ENCODE results near the gene TMED3.

DNA sequence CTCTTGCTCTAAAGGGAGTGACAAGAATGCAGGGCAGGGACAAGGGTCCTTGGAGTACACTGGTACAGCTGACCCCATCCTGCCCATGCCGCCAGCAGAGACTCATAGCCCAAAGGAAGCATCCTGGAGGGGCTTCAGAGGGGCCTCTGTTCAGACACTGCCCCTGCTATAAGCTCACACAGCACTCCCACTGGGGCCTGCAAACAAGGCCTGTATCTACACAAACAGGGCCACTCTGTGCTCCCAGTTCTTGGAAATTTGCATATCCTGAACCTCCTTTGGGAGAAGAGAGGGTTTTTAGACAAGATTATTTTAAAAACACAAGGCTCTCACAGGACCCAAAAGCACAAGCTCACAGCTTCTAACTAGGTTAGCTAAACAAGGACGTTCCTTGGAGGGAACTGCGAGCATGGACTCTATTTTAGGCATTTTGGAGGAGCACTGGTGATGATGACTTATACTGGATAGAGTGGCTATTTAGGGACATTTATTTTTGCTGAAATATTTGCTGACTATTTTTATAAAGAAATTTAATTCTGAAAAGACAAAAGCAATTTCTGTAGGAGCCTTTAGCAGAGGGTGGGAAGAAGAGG is 44.8 kb upstream of the TMED3 start:
- TF ChIP-seq ESRRG (CRISPR knock-in tag; IDR thresholded peaks at IDR 0.05) = no peak
- TF ChIP-seq, protein P1, sequence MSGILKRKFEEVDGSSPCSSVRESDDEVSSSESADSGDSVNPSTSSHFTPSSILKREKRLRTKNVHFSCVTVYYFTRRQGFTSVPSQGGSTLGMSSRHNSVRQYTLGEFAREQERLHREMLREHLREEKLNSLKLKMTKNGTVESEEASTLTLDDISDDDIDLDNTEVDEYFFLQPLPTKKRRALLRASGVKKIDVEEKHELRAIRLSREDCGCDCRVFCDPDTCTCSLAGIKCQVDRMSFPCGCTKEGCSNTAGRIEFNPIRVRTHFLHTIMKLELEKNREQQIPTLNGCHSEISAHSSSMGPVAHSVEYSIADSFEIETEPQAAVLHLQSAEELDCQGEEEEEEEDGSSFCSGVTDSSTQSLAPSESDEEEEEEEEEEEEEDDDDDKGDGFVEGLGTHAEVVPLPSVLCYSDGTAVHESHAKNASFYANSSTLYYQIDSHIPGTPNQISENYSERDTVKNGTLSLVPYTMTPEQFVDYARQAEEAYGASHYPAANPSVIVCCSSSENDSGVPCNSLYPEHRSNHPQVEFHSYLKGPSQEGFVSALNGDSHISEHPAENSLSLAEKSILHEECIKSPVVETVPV (CRISPR knock-in tag; IDR thresholded peaks at IDR 0.05) = no peak
- TF ChIP-seq, protein P2, sequence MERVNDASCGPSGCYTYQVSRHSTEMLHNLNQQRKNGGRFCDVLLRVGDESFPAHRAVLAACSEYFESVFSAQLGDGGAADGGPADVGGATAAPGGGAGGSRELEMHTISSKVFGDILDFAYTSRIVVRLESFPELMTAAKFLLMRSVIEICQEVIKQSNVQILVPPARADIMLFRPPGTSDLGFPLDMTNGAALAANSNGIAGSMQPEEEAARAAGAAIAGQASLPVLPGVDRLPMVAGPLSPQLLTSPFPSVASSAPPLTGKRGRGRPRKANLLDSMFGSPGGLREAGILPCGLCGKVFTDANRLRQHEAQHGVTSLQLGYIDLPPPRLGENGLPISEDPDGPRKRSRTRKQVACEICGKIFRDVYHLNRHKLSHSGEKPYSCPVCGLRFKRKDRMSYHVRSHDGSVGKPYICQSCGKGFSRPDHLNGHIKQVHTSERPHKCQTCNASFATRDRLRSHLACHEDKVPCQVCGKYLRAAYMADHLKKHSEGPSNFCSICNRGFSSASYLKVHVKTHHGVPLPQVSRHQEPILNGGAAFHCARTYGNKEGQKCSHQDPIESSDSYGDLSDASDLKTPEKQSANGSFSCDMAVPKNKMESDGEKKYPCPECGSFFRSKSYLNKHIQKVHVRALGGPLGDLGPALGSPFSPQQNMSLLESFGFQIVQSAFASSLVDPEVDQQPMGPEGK (CRISPR knock-in tag; IDR thresholded peaks at IDR 0.05; ENCODE audit: borderline replicate concordance) = no peak
- TF ChIP-seq TCF4 (CRISPR knock-in tag; IDR thresholded peaks at IDR 0.05; ENCODE audit: borderline replicate concordance) = no peak
- no peak for TF ChIP-seq CSDC2 (CRISPR knock-in tag; IDR thresholded peaks at IDR 0.05)

Data from SK-N-SH treated with all-trans-retinoic acid at 6 μM for 48 hours (cell line).